Prostate gland (tissue), 2 donors: ENCODE measurements around the gene TMEM59L. TPM values are rescaled to one million over a fixed set of nuclear protein-coding genes. Genes with fewer than 3 reads are reported as not detected.

ENCODE experiments used
- DNase-seq: peaks from one replicate; pipeline ENCODE4 v3.0.0-alpha.2; 2019; ENCODE audit warnings: low spot score
- H3K27ac ChIP-seq, 2 donors: fragments of 200-600 bp; sonication (generic); 2 replicates each; pipeline ENCODE4 v1.5.1; 2017 to 2019
- H3K27me3 ChIP-seq: fragments of 200-600 bp; sonication (generic); replicated peaks from 2 replicates; pipeline ENCODE4 v1.5.1; 2019; ENCODE audit not compliant: insufficient read depth
- H3K36me3 ChIP-seq, 2 donors: fragments of 200-600 bp; sonication (generic); 1 replicate in 1 of 2; 2 replicates in 1 of 2; pipeline versions ENCODE4 v1.5.1 to v1.8.1; 2017 to 2019
- H3K4me1 ChIP-seq: fragments of 200-600 bp; sonication (generic); replicated peaks from 2 replicates; pipeline ENCODE4 v1.5.1; 2019
- H3K4me3 ChIP-seq, 2 donors: fragments of 200-600 bp; sonication (generic); 2 replicates each; pipeline ENCODE4 v1.5.1; 2017 to 2019
- H3K9me3 ChIP-seq: fragments of 200-600 bp; sonication (generic); 2 replicates; pipeline ENCODE4 v1.5.1; 2017
- POLR2A ChIP-seq: fragments of 450-650 bp; IDR thresholded peaks from one replicate; pipeline ENCODE4 v1.6.1; 2016; ENCODE audit warnings: antibody characterized with exemption, mild to moderate bottlenecking
- POLR2AphosphoS5 ChIP-seq: sonication (generic); formaldehyde crosslinking; IDR thresholded peaks from one replicate; pipeline ENCODE4 v1.6.1; 2017; ENCODE audit warnings: antibody characterized with exemption
- WGBS: methylation state at CpG from one replicate; pipeline ENCODE4 v1.1.5; 2018; 5-methylcytosine and 5-hydroxymethylcytosine counted together
- intact Hi-C: fragments of 100-400 bp; cut with DNase I; formaldehyde crosslinking; loops from one replicate; pipeline ENCODE4 v1.14.2; 2022
- total RNA-seq, 2 donors: library from RNA; depleted of rRNA; stranded (reverse); fragments of >200 nt; gene quantifications; one replicate each; pipeline ENCODE4 v1.1.0, GENCODE V29; 2016
- TF ChIP-seq, protein P1 (sequence below), 4 experiments: fragments of 200-600 bp in 2 of 4; fragments of 450-650 bp in 2 of 4; sonication (generic) in 2 of 4; IDR thresholded peaks; 1 replicate in 3 of 4; 2 replicates in 1 of 4; pipeline ENCODE4 v1.5.1; 2016 to 2019; ENCODE audit warnings: antibody characterized with exemption in 4 of 4, mild to moderate bottlenecking in 2 of 4, moderate library complexity in 2 of 4

The TMEM59L gene
- total RNA-seq, 2 donors from 2014 or later, result 0.27 to 3.6 TPM

DNA sequence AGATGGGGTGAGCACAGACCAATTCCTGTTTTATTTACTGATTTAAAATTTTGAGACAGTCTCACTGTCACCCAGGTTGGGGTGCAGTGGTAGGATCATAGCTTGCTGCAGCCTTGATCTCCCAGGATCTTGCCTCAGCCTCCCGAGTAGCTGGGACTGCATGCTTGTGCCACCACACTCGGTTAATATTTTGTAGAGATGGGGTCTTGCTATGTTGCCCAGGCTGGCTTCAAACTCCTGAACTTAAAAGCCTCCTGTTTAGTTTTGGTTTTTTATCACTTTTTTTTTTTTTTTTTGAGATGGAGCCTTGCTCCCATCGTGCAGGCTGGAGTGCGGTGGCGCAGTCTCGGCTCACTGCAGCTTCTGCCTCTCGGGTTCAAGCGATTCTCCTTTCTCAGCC is 36.3 kb upstream of the TMEM59L start:
- H3K36me3 ChIP-seq, result peaks cover 10 to 17% of the 10 kb centered on the region in 2 donors

GRCh38 chr19:18577365-18577914 is 35.2 kb upstream of the TMEM59L start:
- WGBS, result 85% methylated on average over 21 of the region's 21 CpGs
- DNase-seq, result no peak
- Histone ChIP-seq H3K4me3 (no peak overlapping the region), H3K36me3 (peaks cover 10 to 17% of the 10 kb centered on the region in 2 donors), H3K27me3 (no peaks in the 10 kb centered on the region), H3K4me1 (peaks cover 9% of the 10 kb centered on the region), H3K27ac (no peak overlapping the region), H3K9me3 (no peaks in the 10 kb centered on the region)
- intact Hi-C loops, result no loop called here
- TF ChIP-seq, protein P1, sequence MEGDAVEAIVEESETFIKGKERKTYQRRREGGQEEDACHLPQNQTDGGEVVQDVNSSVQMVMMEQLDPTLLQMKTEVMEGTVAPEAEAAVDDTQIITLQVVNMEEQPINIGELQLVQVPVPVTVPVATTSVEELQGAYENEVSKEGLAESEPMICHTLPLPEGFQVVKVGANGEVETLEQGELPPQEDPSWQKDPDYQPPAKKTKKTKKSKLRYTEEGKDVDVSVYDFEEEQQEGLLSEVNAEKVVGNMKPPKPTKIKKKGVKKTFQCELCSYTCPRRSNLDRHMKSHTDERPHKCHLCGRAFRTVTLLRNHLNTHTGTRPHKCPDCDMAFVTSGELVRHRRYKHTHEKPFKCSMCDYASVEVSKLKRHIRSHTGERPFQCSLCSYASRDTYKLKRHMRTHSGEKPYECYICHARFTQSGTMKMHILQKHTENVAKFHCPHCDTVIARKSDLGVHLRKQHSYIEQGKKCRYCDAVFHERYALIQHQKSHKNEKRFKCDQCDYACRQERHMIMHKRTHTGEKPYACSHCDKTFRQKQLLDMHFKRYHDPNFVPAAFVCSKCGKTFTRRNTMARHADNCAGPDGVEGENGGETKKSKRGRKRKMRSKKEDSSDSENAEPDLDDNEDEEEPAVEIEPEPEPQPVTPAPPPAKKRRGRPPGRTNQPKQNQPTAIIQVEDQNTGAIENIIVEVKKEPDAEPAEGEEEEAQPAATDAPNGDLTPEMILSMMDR (IDR thresholded peaks at IDR 0.05), result no peak
- TF ChIP-seq POLR2AphosphoS5, result no peak
- no peak for TF ChIP-seq POLR2A

More for the DNA sequence above, 36.3 kb upstream of the TMEM59L start:
- Histone ChIP-seq H3K4me1 (peaks cover 11% of the 10 kb centered on the region), H3K27me3 (no peaks in the 10 kb centered on the region), H3K4me3 (no peak overlapping the region), H3K9me3 (no peaks in the 10 kb centered on the region), H3K27ac (no peak overlapping the region)
- intact Hi-C loops, result no loop called here
- WGBS, result 97% methylated on average over 8 of the region's 8 CpGs
- TF ChIP-seq POLR2A (no peak), POLR2AphosphoS5 (no peak)
- TF ChIP-seq, protein P1 (IDR thresholded peaks at IDR 0.05), result no peak
- DNase-seq, result no peak

- H3K4me1 ChIP-seq, result no peaks in the 10 kb centered on the region
- no peak overlapping the region for H3K27ac ChIP-seq
- no peaks in the 10 kb centered on the region for H3K9me3 ChIP-seq
- 65% methylated on average over 7 of the region's 7 CpGs for WGBS
- H3K36me3 ChIP-seq, result peaks cover 0 to 5% of the 10 kb centered on the region in 2 donors
- H3K4me3 ChIP-seq, result no peak overlapping the region
- H3K27me3 ChIP-seq, result no peaks in the 10 kb centered on the region
- intact Hi-C loops, result no loop called here
- no peak for TF ChIP-seq POLR2A
- TF ChIP-seq, protein P1 (IDR thresholded peaks at IDR 0.05), result no peak
- no peak for TF ChIP-seq POLR2AphosphoS5
- no peak for DNase-seq
Observed at GRCh38 chr19:18580311-18580710, 32.4 kb upstream of the TMEM59L start.

DNA sequence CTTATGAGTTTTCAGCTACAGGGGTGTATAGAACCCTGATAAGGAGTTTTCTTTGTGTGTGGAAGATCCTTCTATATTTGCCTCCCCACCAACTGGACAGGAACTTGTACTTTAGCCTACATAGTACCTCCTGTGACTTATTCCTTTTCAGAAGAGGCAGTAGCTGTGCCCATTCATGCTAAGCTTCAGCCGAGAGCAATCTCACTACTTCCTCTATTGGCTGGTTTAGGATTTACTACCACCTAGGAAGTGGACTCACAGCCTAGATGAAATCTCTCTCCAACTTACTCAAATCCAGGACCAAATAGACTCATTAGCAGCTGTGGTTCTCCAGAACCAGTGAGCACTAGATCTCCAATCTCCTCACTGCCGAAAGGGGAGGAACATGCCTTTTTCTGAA is 26.4 kb upstream of the TMEM59L start:
- WGBS, result 50% methylated on average over 2 of the region's 2 CpGs
- no peaks in the 10 kb centered on the region for H3K27me3 ChIP-seq
- no peak overlapping the region for H3K27ac ChIP-seq
- no peak for TF ChIP-seq POLR2AphosphoS5
- TF ChIP-seq POLR2A, result no peak
- TF ChIP-seq, protein P1 (IDR thresholded peaks at IDR 0.05), result no peak
- peaks cover 5% of the 10 kb centered on the region for H3K4me1 ChIP-seq
- intact Hi-C loops, result no loop called here
- peaks cover 0 to 3% of the 10 kb centered on the region in 2 donors for H3K36me3 ChIP-seq
- H3K4me3 ChIP-seq, result no peak overlapping the region
- DNase-seq, result no peak
- no peaks in the 10 kb centered on the region for H3K9me3 ChIP-seq

DNA sequence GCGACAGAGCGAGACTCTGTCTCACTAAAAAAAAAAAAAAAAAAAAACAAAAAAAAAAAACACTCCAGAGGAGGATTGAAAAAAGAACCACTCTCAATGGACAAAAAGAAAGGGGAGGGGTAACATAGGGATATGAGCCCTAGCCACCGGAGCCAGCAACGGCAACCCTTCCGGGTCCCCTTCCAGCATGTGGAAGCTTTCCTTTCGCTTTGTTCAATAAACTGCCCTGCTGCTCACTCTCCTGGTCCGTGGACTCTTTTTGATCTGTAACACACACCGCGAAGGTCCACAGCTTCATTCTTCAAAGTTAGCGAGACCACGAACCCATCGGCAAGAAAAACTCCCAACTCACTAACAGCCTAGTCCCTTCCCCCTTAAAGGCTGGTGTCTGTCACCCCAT is 25.1 kb upstream of the TMEM59L start:
- Histone ChIP-seq H3K27me3 (no peaks in the 10 kb centered on the region), H3K4me3 (no peak overlapping the region), H3K36me3 (peaks cover 0 to 3% of the 10 kb centered on the region in 2 donors), H3K4me1 (peaks cover 5% of the 10 kb centered on the region), H3K27ac (no peak overlapping the region), H3K9me3 (no peaks in the 10 kb centered on the region)
- intact Hi-C loops, result no loop called here
- no peak for DNase-seq
- TF ChIP-seq POLR2A (no peak), POLR2AphosphoS5 (no peak)
- TF ChIP-seq, protein P1 (IDR thresholded peaks at IDR 0.05), result no peak
- WGBS, result 90% methylated on average over 12 of the region's 12 CpGs
